ENCODE results near the gene RGS6.

RGS6 gene

GRCh38 chr14:72610096-72610830, 678.0 kb downstream of the RGS6 start:
- no peak for DNase-seq (ENCODE audit: low read depth)

- no peak for DNase-seq (ENCODE audit: low read depth)
These were observed 678.6 kb downstream of the RGS6 start for GRCh38 chr14:72610831-72611200.

GRCh38 chr14:72611506-72611905, 679.3 kb downstream of the RGS6 start:
- DNase-seq (ENCODE audit: low read depth): no peak

GRCh38 chr14:72612041-72612440, 679.8 kb downstream of the RGS6 start:
- no peak for DNase-seq (ENCODE audit: low read depth)

GRCh38 chr14:72613231-72613974, 681.2 kb downstream of the RGS6 start:
- no peak for DNase-seq (ENCODE audit: low read depth)

- DNase-seq (ENCODE audit: low read depth): no peak
These were observed 681.7 kb downstream of the RGS6 start for GRCh38 chr14:72613975-72614319.

GRCh38 chr14:72614365-72614764, 682.1 kb downstream of the RGS6 start:
- no peak for DNase-seq (ENCODE audit: low read depth)

GRCh38 chr14:72614891-72615415, 682.7 kb downstream of the RGS6 start:
- DNase-seq (ENCODE audit: low read depth): no peak

- DNase-seq (ENCODE audit: low read depth): no peak
These were observed 683.4 kb downstream of the RGS6 start for GRCh38 chr14:72615451-72616121.

All from activated T-cell treated with anti-CD3 and anti-CD28 coated beads for 48 hours (primary cell).